HTERT RPE-1 (cell line): ENCODE results near the gene RASGRP1.

Experiments used
- in situ Hi-C: fragments of 300-500 bp; cut with MboI; formaldehyde crosslinking; loops from 4 replicates; pipeline ENCODE4 v1.14.3; 2020; ENCODE audit warnings: low sequenced_read_pairs

The RASGRP1 gene

DNA sequence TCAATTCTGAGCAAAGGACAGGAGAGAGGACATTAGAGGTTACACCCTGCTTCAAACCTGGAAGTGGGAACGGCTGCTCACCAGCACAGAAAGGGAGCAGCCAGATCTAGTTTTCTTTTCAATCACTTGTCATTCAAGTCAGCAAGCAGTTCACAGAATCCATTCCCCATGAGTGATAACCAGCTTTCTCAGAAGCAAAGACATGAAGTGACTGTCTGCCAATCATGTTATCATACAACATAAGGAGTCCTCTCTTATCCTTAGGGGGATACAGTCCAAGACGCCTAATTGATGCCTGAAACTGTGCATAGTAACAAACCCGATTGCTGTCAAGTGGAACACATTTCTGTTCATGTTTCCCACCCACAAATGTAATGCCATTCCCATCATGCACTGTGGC is 56.0 kb downstream of the RASGRP1 start:
- in situ Hi-C loops = no loop called here

DNA sequence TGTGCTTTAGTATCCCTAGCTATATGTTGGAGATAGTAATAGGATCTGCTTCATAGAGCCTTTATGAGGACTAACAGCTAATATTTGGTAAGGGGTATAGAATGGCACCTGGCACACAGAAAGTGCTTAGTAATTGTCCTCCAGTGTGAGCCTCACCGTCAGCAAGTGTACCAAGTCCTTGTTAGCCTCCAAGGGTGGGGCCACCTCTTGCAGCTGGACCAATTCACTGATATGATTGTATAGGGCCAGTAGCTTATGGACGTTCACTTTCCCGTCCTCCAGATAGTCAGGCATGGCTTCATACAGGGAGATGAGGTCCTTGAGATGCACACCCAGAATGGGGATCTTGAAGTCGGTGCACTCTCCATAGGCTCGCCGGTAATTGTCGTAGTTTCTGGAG is 57.0 kb downstream of the RASGRP1 start:
- in situ Hi-C loops = no loop called here

DNA sequence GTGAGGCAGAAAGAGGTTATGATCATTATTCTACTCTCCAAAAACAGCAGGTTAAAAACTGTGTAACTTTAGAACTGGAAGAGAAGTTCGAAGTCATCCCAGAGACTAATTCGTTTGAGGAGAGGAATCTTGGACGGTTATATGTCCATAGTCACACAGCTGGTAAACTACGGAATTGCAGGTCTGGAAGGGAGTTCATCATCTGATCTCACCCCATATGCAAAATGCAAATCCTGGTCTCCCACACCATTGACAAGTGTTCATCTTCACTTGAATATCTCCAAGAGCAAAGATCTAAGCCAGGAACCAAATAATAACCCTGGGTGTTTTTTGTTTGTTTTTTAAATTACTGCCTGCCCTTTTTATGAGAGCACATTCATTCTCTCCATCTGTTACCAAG is 57.6 kb downstream of the RASGRP1 start:
- in situ Hi-C loops = no loop called here

DNA sequence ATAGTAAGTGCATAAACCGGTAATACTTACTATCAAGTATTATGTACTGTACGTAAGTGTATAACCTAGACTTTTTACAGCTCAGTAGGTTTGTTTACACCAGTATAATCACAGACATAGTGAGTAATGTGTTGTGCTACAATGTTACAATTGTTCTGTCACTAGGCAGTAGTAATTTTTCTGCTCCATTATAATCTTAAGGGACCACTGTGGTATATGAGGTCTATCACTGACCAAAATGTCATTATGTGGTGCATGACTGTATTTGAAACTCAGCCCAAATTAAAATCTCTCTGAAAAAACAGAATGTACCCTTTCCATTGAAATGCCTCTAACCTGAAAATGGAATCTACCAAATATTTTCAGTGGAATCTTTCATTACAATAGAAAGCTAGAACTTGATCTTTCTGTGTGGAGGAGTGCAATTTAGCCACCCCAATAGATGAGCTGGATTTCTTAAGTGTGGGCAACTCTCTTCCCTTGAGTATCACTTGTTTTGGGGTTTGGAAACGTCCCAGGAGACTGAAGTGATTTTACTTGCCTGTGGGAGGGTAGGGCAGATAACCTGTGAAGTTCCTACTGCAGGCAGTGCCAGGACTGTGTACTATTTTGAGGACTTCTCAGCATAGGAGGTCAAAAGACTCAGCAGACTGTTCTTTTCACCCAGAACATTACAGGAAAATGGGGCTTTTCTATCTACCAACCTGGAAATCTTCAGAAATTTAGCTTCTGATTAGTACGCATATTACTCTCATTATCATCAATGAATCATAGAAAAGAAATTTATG is 59.7 kb downstream of the RASGRP1 start:
- in situ Hi-C loops = no loop called here

DNA sequence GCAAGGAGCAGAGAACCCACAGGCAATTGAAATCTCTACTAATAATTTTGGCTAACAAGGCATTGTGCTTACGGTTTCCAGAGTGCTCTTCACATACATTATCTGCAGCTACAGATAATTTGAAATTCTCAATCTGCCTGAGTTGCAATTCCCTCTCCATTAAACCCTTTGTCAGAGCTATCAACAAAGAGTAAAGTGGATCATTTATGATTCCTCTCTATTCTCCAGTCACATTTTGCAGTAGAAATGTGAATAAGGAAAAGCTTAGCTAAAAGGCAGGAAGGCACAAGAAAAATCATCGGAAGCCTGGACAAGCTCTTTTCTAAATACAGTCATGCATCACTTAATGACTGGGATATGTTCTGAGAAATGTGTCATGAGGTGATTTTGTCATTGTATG is 61.1 kb downstream of the RASGRP1 start:
- in situ Hi-C loops = no loop called here

DNA sequence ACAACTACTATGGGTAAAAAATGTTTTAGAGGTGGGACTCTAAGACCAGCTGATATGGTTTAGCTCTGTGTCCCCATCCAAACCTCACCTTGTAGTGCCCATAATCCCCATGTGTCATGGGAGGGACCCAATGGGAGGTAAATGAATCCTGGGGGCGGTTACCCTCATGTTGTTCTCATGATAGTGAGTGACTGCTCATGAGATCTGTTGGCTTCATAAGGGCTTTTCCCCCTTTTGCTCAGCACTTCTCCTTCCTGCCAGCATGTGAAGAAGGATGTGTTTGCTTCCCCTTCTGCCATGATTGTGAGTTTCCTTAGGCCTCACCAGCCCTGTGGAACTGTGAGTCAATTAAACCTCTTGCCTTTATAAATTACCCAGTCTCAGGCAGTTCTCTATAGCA is 65.0 kb downstream of the RASGRP1 start:
- in situ Hi-C loops = no loop called here

DNA sequence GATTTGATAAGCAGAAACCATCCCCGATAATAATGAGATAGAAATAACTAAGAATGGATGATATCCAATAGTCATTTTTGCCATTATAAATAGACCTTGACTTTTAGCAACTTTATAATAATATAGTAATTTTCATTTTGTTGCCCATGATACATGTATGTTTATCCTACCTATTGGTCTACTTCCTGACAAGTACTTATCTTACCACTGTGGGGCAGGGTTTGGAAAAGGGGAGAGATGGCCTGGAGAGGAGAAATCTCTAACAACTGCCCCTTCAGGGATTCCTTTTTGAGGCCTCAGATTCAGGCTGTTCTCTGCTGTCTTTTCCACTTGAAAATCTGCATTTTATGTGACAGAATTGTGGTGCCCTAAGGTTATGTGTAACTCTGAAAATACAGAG is 68.5 kb downstream of the RASGRP1 start:
- in situ Hi-C loops = no loop called here

DNA sequence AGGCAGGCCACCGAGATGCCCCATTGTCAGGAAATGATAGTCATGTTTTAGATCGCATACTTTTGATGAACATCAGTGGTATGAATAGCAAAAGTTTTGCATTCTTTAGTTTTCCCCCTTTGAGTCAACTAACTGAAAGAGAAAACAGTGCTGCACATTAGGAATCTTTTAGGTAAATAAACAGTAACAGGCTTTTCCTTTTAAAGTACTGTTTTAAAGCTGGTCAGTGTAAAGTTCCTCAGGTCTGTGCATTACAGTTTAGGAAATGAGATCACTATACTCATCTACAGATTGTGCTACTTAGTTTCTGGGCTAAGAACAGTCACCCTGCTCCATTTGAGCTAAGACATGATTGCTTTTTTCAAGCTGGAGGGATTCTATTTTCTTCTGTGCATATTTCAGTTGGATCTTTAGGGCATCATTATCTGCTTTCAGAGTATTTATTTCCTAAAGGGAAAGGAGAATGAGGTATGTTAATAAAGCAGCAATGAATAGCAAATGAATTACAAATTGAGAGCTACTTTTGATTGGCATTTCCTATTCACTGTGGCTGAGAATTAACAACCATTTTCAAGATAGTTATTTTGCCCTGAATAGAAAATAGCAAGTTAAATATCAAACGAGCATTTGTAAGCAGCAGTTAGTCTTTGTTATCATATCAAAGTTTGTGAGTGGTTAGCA is 74.2 kb downstream of the RASGRP1 start:
- in situ Hi-C loops = no loop called here

DNA sequence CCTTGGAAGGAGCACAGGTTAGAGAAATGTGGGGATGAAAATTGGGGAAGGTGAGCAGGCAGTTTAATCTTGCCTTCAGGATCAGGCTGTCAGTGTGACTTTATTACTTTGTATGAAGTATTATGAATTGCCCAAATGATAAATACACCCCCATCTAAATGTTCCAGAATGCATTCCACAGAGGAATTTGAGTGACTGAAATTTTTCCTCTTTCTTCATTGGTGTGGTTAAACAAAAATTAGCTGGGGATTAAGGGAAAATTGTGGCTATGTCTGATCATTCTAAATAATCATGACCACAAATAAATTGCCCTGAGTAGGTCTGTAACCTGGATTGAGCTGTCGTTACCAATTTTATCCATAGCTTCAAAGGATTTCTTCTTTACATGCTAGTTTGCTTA is 77.2 kb downstream of the RASGRP1 start:
- in situ Hi-C loops = no loop called here

DNA sequence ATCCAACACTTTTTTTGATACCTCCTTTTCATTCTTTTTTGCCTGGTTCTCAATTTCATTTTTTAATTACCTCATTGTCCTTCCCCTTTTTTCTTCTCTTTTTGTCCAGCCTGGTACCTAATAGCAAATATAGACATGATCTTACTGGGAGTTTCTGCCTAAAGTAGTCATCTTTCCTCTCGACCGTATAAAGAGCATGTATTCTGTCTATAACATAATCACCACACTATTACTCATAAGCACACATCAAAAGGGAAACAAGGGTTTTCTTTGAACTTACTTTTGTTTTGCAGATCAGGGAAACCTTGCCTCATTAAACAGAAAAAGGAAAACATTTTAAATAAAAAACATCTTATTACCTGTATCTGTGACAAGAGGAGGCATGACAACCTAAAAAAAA is 77.7 kb downstream of the RASGRP1 start:
- in situ Hi-C loops = no loop called here

DNA sequence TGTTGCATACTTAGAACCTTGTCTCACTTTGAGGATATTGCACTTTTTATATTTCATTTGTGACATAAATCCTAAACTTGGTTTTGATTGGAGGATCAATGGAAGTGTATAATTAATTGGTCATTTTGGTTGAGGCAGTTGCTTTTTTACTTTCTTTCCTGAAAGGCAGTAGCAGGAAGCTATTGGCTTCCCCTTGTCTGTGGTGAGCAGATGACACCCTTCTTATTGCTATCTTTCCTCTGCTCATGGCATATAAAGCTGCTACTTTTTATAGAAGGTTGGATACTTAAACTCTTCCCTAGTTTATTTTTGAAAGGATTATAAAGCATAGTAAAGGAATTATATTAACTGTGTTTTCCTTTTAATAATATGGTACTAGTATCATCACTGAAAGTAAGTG is 82.0 kb downstream of the RASGRP1 start:
- in situ Hi-C loops = no loop called here

DNA sequence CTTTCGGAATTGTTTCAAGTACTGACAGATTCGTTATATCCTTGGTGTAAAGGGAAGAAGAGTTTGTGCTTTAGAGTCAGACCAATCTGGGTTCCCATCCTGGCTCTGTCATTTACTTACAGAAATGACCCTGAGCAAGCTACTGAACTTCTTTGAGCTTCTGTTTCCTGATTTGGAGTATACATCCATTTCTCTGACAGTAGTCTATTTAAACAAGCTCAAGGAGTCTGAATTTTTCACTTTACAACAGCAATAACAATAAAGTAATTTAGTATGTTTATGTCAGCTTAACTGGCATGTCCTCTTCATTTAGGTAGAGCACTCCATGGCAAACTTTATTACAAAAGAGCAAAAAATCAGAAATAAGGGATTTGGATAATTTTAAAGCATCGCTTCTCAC is 82.9 kb downstream of the RASGRP1 start:
- in situ Hi-C loops = no loop called here

DNA sequence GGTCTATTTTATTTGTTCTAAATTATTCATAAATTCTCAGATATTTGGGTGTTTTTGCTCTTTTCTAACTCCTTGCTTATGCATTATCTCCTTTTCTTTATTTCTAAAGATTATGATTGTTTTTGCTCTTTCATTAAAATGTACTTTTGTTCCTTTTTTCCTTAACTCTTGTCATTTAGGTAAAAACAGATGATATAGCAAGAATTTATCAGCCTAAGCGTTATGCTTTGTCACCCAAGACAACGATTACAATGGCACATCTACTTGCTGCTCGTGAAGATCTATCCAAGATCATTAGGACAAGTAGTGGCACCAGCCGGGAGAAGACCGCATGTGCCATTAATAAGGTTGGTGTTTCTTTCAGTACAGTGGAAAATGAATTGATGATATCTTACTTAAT is 83.5 kb downstream of the RASGRP1 start:
- in situ Hi-C loops = no loop called here

DNA sequence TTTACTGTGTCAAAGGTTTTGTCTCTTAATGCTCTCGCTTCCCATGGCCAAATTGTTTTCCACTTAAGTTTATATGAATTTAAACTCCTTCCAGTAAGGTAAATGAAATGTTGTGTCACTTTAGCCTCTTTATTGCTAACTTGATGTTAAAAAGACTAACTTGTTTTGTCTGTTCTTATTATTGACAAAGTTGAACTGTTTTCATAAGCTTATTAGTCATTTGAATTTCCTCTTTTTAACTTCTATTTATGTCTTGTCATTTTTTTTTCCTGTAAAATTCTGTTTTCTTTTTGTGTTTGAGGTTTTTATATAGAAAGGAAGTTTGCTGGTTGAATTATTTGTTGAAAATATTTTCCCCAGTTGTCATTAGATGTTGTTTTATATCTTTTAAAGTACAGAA is 84.9 kb downstream of the RASGRP1 start:
- in situ Hi-C loops = no loop called here

DNA sequence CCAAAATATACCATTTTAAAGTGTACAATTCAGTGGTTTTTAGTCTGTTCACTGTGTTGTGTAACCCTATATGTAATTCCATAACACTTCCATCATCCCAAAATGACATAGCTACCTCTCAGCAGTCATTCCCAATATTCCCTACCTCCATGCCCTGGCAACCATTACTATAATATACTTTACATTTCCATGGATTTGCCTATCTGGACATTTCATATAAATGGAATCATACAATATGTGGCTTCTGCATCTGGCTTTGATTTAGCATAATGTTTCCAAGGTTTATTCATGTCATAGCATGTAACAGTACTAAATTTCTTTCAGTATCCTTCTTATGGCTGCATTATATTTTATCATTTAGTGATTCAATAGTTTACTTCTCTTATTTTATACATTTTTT is 85.3 kb downstream of the RASGRP1 start:
- in situ Hi-C loops = no loop called here

DNA sequence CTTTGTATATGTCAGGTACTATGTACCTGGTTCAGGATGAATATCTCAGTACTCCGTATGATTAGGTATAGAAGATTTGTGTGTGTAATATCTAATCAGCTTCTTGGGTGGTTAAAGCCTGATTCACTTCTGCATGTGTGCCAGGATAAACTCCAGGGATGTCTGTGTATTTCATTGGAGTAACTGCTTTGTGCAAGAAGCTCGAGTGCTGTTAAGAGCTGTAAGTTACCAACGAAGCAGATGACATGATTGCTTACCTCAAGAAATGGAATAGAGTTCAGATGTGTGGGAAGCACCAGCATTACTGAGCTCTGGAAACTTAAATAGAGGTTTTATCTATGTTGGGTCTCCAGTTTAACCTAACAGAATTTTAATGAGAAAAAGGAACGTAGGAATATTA is 87.0 kb downstream of the RASGRP1 start:
- in situ Hi-C loops = no loop called here

DNA sequence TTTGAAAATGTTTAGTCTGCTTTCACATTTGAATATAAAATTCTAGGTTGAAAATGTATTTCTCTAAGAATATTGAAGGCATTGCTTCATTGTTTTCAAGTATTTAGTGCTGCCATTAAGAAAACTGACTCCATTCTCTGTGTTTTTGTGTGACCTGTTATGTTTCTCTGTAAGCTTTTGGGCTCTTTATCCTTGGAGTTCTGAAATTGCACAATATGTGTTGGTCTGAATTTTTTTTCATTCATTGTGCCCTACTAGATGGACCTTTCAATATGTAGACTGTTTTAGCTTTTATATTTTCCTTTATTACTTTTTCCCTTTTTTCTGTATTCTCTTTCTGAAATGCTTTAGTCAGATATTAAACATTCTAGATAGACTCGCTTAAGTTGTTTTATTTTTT is 88.5 kb downstream of the RASGRP1 start:
- in situ Hi-C loops = no loop called here

DNA sequence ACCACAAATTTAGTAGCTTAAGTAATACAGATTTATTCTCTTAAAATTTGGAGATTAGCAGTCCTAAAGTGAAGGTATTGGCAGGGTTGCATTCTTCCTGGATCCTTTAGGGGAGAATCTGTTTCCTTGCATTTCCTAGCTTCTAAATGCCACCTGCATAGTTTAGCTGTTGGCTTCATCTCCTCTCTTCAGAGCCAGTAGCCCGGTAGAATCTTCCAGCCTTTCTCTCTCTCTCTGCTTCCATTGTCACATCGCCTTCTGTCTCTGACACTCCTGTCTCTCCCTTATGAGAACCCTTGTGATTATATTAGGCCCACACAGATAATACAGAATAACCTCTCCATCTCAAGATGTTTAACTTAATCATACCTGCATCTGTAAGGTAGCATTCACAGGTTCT is 89.3 kb downstream of the RASGRP1 start:
- in situ Hi-C loops = no loop called here

DNA sequence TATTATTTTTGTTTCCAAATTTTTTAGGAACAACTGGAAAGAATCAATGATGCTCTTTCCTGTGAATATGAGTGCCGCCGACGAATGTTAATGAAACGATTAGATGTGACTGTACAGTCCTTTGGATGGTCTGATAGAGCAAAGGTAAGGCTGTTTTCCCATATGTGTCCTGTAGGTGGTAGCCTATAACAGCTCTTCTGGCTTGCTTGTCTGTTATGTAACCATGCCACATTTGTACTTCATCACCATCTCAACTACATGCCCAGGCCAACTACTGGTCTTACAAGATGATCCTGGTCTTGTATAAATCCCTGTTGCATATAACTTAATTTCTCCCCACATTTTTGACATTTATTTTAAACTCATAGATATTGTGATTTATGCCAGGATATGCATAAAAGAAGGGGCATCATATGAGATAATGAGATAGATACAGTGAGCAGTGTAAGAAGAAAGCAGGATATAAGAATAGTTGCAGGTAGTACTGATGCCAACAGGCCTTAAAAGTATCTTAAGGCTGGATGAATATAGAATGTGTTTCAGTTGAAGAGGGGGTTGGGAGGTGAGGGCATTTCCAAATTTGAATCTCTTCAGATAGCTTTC is 90.4 kb downstream of the RASGRP1 start:
- in situ Hi-C loops = no loop called here

DNA sequence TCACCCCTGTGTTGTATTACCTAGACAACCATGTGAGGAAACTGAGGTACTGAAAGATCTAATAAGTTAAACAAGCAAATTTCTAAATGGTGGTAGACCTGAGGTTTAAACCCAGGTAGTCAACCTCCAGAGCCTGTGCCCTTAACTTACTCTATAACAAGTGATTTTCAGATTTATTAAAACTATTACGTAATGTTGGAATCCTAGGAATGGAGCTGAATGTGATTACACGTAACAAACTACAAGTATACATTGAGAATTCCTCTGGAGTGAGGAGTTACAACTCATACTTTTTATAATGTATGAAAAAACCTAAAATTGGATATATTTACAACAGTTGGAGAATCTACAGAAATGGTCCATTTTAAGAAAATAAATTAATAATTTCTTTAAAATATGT is 92.6 kb downstream of the RASGRP1 start:
- in situ Hi-C loops = no loop called here

DNA sequence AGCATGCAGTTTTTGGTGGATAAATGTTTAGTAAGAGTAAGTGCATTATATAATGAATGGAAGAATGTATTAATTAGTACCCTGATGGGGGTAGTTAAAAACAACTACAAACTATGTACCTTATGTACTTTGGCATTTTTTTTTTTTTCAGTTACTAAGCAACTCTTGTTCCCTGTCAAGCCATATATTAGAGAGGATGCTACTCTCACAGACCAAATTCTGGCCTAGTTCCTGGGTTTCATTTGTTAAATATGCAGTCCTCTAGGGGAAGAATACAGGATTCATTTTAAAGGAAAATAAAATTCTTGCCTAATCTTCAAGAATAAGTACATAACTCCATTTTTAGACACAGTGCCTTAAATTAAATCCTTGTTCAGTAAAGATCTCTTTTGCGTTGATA is 93.8 kb downstream of the RASGRP1 start:
- in situ Hi-C loops = no loop called here

DNA sequence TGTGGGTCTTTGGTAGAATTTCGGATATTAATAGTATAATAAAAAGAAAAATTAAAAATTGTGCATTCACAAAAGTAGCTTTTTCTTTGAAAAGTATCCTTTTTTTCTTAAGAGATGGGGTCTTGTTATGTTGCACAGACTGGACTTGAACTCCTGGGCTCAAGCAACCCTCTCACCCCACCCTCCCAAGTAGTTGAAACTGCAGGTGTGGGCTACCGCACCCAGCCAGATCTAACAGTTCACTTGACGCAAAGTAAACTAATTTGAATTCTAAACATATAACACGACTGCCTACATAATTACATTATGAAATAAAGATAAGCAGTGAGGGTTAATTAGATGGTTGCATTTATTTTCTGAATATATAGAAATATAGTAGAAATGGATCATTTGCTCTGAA is 99.9 kb downstream of the RASGRP1 start:
- in situ Hi-C loops = no loop called here
